GM23338 (cell line): ENCODE measurements around the gene UNC80. TPM values are rescaled to one million over a fixed set of nuclear protein-coding genes. Genes with fewer than 3 reads are reported as not detected.

ENCODE experiments used
- ATAC-seq: fragments of 200-7000 bp; cut with Tn5 transposase; 3 replicates; pipeline ENCODE4 v1.9.1; 2020
- DNase-seq: peaks from one replicate; pipeline ENCODE4 v3.0.0-alpha.2; 2015; ENCODE audit warnings: low spot score
- H2AFZ ChIP-seq: fragments of 200-600 bp; sonication (generic); 2 replicates; pipeline ENCODE4 v1.8.0; 2016; ENCODE audit warnings: antibody characterized with exemption, mild to moderate bottlenecking, moderate library complexity
- H3F3A ChIP-seq: fragments of 200-600 bp; sonication (generic); replicated peaks from 2 replicates; pipeline ENCODE4 v1.8.0; 2017; ENCODE audit warnings: antibody characterized with exemption, mixed run types, low read depth
- H3K27ac ChIP-seq: fragments of 200-600 bp; sonication (generic); 2 replicates; pipeline ENCODE4 v1.6.1; 2016; ENCODE audit warnings: low read depth
- H3K27me3 ChIP-seq: fragments of 200-600 bp; sonication (generic); 2 replicates; pipeline ENCODE4 v1.8.0; 2016; ENCODE audit warnings: mild to moderate bottlenecking, mixed run types, moderate library complexity; ENCODE audit not compliant: insufficient read depth
- H3K36me3 ChIP-seq: fragments of 200-600 bp; sonication (generic); 2 replicates; pipeline ENCODE4 v1.8.0; 2016; ENCODE audit warnings: mild to moderate bottlenecking; ENCODE audit not compliant: insufficient read depth
- H3K4me1 ChIP-seq: fragments of 200-600 bp; sonication (generic); 2 replicates; pipeline ENCODE4 v1.8.0; 2016; ENCODE audit warnings: mild to moderate bottlenecking, moderate library complexity; ENCODE audit not compliant: insufficient read depth
- H3K4me2 ChIP-seq: fragments of 200-600 bp; sonication (generic); 2 replicates; pipeline ENCODE4 v1.7.1; 2017; ENCODE audit warnings: mixed run types
- H3K4me3 ChIP-seq: fragments of 200-600 bp; sonication (generic); 2 replicates; pipeline ENCODE4 v1.6.1; 2016; ENCODE audit warnings: mixed run types
- H3K79me2 ChIP-seq: fragments of 200-600 bp; sonication (generic); replicated peaks from 2 replicates; pipeline ENCODE4 v1.8.0; 2017; ENCODE audit warnings: mild to moderate bottlenecking; ENCODE audit not compliant: insufficient read depth
- H3K9me2 ChIP-seq: fragments of 200-600 bp; sonication (generic); 2 replicates; pipeline ENCODE4 v1.8.0; 2017; ENCODE audit not compliant: insufficient read depth
- H4K20me1 ChIP-seq: fragments of 200-600 bp; sonication (generic); replicated peaks from 2 replicates; pipeline ENCODE4 v1.8.0; 2017; ENCODE audit warnings: mild to moderate bottlenecking; ENCODE audit not compliant: insufficient read depth
- H3K27ac Mint-ChIP-seq: 2 replicates; pipeline ENCODE4 v1.8.0; 2020; ENCODE audit warnings: inconsistent platforms, mild to moderate bottlenecking, moderate library complexity, mixed read lengths
- H3K27me3 Mint-ChIP-seq: 3 replicates; pipeline ENCODE4 v1.8.0; 2022; ENCODE audit warnings: low read depth, mild to moderate bottlenecking, moderate library complexity, mixed read lengths, inconsistent platforms; ENCODE audit not compliant: insufficient read depth, poor library complexity
- H3K36me3 Mint-ChIP-seq: 3 replicates; pipeline ENCODE4 v1.8.0; 2021; ENCODE audit warnings: low read depth, mild to moderate bottlenecking, inconsistent platforms, moderate library complexity, mixed read lengths
- H3K4me1 Mint-ChIP-seq: 3 replicates; pipeline ENCODE4 v1.8.0; 2020; ENCODE audit warnings: mild to moderate bottlenecking, inconsistent platforms, mixed read lengths
- H3K4me3 Mint-ChIP-seq: 3 replicates; pipeline ENCODE4 v1.8.0; 2021; ENCODE audit warnings: moderate library complexity, mild to moderate bottlenecking, inconsistent platforms, mixed read lengths
- H3K9me3 Mint-ChIP-seq: 3 replicates; pipeline ENCODE4 v1.8.0; 2020; ENCODE audit warnings: moderate library complexity, mild to moderate bottlenecking, inconsistent platforms, mixed read lengths
- CREB1 ChIP-seq: fragments of 250-450 bp; sonication (Bioruptor Pico); IDR thresholded peaks from 2 replicates; pipeline ENCODE4 v1.5.0; 2020; ENCODE audit warnings: low read depth, mild to moderate bottlenecking, moderate library complexity
- EZH2 ChIP-seq: fragments of 200-600 bp; sonication (generic); IDR thresholded peaks from one replicate; pipeline ENCODE4 v1.8.0; 2017; ENCODE audit warnings: antibody characterized with exemption, mild to moderate bottlenecking, low read depth; ENCODE audit not compliant: unreplicated experiment
- EZH2phosphoT487 ChIP-seq: fragments of 200-600 bp; sonication (generic); IDR thresholded peaks from one replicate; pipeline ENCODE4 v1.8.1; 2018; ENCODE audit warnings: antibody characterized with exemption; ENCODE audit not compliant: unreplicated experiment
- JUNB ChIP-seq: IDR thresholded peaks from one replicate; pipeline ENCODE4 v1.6.1; 2016; ENCODE audit warnings: antibody characterized with exemption; ENCODE audit not compliant: unreplicated experiment
- NANOG ChIP-seq: IDR thresholded peaks from 2 replicates; pipeline ENCODE4 v1.6.1; 2016; ENCODE audit warnings: antibody characterized with exemption, borderline replicate concordance
- POLR2AphosphoS5 ChIP-seq: IDR thresholded peaks from 2 replicates; pipeline ENCODE4 v1.6.1; 2016; ENCODE audit warnings: antibody characterized with exemption, low read depth
- STAT1 ChIP-seq: IDR thresholded peaks from one replicate; pipeline ENCODE4 v1.6.1; 2016; ENCODE audit warnings: antibody characterized with exemption; ENCODE audit not compliant: unreplicated experiment
- ZNF114 ChIP-seq: fragments of 250-450 bp; sonication (Bioruptor Pico); IDR thresholded peaks from 2 replicates; pipeline ENCODE4 v1.5.0; 2020; ENCODE audit warnings: mild to moderate bottlenecking, moderate library complexity
- ZNF331 ChIP-seq: fragments of 250-450 bp; sonication (Bioruptor Pico); IDR thresholded peaks from 2 replicates; pipeline ENCODE4 v1.5.0; 2020; ENCODE audit warnings: low read depth, mild to moderate bottlenecking, moderate library complexity
- polyA plus RNA-seq: library from polyadenylated mRNA; unstranded; fragments of >200 nt; fragmentation: Nextera tagmentation; extraction: Ambion mirVana; gene quantifications from 2 replicates; pipeline ENCODE4 v1.2.1, GENCODE V29; 2016
- total RNA-seq: library from RNA; depleted of rRNA; stranded (reverse); fragments of >200 nt; shearing (Covaris generic); gene quantifications from 2 replicates; pipeline ENCODE4 v1.2.3, GENCODE V29; 2014
- TF ChIP-seq, protein P1 (sequence below): fragments of 250-450 bp; sonication (Bioruptor Pico); IDR thresholded peaks from 2 replicates; pipeline ENCODE4 v1.5.0; 2020; ENCODE audit warnings: mild to moderate bottlenecking, moderate library complexity
- TF ChIP-seq, protein P2 (sequence below), 2 experiments: fragments of 200-600 bp in 1 of 2; sonication (generic) in 1 of 2; conservative IDR thresholded peaks; 2 replicates each; pipeline versions ENCODE4 v1.5.1 to v1.6.1; 2016 to 2017; ENCODE audit warnings: antibody characterized with exemption in 2 of 2, low read depth in 2 of 2, mild to moderate bottlenecking in 2 of 2, moderate library complexity in 1 of 2
- TF ChIP-seq, protein P3 (sequence below): IDR thresholded peaks from 2 replicates; pipeline ENCODE4 v1.6.1; 2016; ENCODE audit warnings: antibody characterized with exemption
- TF ChIP-seq, protein P4 (sequence below): IDR thresholded peaks from one replicate; pipeline ENCODE4 v1.6.1; 2018; ENCODE audit warnings: antibody characterized with exemption; ENCODE audit not compliant: unreplicated experiment

The UNC80 gene
- total and polyA plus RNA-seq, 2 experiments from 2014 or later: 0.11 to 1.5 TPM

DNA sequence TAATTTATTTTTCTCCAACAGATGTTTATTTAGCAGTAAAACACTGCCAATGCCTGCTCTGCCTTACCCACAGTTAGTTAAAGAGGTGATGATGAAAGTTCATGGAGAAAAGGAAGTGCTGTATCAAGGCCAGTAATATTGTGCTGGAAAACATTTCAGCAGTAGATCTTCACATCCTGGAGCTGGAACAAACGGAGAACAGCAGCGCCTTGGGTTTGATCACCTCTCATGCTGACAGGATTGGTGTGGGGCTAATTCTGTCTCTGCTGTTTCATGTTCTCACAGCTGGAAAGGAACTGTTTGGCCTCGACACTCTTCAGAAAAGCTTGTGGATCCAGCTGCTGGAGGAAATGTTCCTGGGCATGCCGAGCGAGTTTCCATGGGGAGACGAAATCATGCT is 169.3 kb downstream of the UNC80 start:
- no peak for TF ChIP-seq EZH2
- no peak for TF ChIP-seq JUNB
- TF ChIP-seq EZH2phosphoT487: no peak
- TF ChIP-seq, protein P1, sequence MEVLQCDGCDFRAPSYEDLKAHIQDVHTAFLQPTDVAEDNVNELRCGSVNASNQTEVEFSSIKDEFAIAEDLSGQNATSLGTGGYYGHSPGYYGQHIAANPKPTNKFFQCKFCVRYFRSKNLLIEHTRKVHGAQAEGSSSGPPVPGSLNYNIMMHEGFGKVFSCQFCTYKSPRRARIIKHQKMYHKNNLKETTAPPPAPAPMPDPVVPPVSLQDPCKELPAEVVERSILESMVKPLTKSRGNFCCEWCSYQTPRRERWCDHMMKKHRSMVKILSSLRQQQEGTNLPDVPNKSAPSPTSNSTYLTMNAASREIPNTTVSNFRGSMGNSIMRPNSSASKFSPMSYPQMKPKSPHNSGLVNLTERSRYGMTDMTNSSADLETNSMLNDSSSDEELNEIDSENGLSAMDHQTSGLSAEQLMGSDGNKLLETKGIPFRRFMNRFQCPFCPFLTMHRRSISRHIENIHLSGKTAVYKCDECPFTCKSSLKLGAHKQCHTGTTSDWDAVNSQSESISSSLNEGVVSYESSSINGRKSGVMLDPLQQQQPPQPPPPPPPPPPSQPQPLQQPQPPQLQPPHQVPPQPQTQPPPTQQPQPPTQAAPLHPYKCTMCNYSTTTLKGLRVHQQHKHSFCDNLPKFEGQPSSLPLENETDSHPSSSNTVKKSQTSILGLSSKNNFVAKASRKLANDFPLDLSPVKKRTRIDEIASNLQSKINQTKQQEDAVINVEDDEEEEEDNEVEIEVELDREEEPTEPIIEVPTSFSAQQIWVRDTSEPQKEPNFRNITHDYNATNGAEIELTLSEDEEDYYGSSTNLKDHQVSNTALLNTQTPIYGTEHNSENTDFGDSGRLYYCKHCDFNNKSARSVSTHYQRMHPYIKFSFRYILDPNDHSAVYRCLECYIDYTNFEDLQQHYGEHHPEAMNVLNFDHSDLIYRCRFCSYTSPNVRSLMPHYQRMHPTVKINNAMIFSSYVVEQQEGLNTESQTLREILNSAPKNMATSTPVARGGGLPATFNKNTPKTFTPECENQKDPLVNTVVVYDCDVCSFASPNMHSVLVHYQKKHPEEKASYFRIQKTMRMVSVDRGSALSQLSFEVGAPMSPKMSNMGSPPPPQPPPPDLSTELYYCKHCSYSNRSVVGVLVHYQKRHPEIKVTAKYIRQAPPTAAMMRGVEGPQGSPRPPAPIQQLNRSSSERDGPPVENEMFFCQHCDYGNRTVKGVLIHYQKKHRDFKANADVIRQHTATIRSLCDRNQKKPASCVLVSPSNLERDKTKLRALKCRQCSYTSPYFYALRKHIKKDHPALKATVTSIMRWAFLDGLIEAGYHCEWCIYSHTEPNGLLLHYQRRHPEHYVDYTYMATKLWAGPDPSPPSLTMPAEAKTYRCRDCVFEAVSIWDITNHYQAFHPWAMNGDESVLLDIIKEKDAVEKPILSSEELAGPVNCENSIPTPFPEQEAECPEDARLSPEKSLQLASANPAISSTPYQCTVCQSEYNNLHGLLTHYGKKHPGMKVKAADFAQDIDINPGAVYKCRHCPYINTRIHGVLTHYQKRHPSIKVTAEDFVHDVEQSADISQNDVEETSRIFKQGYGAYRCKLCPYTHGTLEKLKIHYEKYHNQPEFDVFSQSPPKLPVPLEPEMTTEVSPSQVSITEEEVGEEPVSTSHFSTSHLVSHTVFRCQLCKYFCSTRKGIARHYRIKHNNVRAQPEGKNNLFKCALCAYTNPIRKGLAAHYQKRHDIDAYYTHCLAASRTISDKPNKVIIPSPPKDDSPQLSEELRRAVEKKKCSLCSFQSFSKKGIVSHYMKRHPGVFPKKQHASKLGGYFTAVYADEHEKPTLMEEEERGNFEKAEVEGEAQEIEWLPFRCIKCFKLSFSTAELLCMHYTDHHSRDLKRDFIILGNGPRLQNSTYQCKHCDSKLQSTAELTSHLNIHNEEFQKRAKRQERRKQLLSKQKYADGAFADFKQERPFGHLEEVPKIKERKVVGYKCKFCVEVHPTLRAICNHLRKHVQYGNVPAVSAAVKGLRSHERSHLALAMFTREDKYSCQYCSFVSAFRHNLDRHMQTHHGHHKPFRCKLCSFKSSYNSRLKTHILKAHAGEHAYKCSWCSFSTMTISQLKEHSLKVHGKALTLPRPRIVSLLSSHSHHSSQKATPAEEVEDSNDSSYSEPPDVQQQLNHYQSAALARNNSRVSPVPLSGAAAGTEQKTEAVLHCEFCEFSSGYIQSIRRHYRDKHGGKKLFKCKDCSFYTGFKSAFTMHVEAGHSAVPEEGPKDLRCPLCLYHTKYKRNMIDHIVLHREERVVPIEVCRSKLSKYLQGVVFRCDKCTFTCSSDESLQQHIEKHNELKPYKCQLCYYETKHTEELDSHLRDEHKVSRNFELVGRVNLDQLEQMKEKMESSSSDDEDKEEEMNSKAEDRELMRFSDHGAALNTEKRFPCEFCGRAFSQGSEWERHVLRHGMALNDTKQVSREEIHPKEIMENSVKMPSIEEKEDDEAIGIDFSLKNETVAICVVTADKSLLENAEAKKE (CRISPR knock-in tag): no peak
- TF ChIP-seq CREB1 (CRISPR knock-in tag): no peak
- TF ChIP-seq STAT1: no peak
- no peak for TF ChIP-seq ZNF114 (CRISPR knock-in tag)
- TF ChIP-seq ZNF331 (CRISPR knock-in tag): no peak
- TF ChIP-seq, protein P2, sequence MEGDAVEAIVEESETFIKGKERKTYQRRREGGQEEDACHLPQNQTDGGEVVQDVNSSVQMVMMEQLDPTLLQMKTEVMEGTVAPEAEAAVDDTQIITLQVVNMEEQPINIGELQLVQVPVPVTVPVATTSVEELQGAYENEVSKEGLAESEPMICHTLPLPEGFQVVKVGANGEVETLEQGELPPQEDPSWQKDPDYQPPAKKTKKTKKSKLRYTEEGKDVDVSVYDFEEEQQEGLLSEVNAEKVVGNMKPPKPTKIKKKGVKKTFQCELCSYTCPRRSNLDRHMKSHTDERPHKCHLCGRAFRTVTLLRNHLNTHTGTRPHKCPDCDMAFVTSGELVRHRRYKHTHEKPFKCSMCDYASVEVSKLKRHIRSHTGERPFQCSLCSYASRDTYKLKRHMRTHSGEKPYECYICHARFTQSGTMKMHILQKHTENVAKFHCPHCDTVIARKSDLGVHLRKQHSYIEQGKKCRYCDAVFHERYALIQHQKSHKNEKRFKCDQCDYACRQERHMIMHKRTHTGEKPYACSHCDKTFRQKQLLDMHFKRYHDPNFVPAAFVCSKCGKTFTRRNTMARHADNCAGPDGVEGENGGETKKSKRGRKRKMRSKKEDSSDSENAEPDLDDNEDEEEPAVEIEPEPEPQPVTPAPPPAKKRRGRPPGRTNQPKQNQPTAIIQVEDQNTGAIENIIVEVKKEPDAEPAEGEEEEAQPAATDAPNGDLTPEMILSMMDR (conservative IDR thresholded peaks at IDR 0.05; ENCODE audit: low read depth in 2 of 2): no peak
- TF ChIP-seq NANOG: no peak
- TF ChIP-seq, protein P3, sequence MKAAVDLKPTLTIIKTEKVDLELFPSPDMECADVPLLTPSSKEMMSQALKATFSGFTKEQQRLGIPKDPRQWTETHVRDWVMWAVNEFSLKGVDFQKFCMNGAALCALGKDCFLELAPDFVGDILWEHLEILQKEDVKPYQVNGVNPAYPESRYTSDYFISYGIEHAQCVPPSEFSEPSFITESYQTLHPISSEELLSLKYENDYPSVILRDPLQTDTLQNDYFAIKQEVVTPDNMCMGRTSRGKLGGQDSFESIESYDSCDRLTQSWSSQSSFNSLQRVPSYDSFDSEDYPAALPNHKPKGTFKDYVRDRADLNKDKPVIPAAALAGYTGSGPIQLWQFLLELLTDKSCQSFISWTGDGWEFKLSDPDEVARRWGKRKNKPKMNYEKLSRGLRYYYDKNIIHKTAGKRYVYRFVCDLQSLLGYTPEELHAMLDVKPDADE: no peak
- TF ChIP-seq, protein P4, sequence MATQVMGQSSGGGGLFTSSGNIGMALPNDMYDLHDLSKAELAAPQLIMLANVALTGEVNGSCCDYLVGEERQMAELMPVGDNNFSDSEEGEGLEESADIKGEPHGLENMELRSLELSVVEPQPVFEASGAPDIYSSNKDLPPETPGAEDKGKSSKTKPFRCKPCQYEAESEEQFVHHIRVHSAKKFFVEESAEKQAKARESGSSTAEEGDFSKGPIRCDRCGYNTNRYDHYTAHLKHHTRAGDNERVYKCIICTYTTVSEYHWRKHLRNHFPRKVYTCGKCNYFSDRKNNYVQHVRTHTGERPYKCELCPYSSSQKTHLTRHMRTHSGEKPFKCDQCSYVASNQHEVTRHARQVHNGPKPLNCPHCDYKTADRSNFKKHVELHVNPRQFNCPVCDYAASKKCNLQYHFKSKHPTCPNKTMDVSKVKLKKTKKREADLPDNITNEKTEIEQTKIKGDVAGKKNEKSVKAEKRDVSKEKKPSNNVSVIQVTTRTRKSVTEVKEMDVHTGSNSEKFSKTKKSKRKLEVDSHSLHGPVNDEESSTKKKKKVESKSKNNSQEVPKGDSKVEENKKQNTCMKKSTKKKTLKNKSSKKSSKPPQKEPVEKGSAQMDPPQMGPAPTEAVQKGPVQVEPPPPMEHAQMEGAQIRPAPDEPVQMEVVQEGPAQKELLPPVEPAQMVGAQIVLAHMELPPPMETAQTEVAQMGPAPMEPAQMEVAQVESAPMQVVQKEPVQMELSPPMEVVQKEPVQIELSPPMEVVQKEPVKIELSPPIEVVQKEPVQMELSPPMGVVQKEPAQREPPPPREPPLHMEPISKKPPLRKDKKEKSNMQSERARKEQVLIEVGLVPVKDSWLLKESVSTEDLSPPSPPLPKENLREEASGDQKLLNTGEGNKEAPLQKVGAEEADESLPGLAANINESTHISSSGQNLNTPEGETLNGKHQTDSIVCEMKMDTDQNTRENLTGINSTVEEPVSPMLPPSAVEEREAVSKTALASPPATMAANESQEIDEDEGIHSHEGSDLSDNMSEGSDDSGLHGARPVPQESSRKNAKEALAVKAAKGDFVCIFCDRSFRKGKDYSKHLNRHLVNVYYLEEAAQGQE: no peak
- TF ChIP-seq POLR2AphosphoS5: no peak
- H3F3A ChIP-seq: no peaks in the 10 kb centered on the region
- peaks cover 3% of the 10 kb centered on the region for H3K27me3 Mint-ChIP-seq
- ATAC-seq: no peak
- H3K27ac ChIP-seq: no peak overlapping the region
- no peaks in the 10 kb centered on the region for H3K79me2 ChIP-seq
- no peaks in the 10 kb centered on the region for H3K9me3 Mint-ChIP-seq
- H3K9me2 ChIP-seq: 0 out of 2 replicates have a peak, but pooled peaks cover 8% of the 10 kb centered on the region
- H3K27me3 ChIP-seq: no peaks in the 10 kb centered on the region
- no peaks in the 10 kb centered on the region for H3K36me3 ChIP-seq
- H3K4me3 Mint-ChIP-seq: no peak overlapping the region
- no peak overlapping the region for H3K4me3 ChIP-seq
- H3K4me1 Mint-ChIP-seq: peaks cover 4% of the 10 kb centered on the region; the same call in 1 of the 3 replicates
- no peak overlapping the region for H3K4me2 ChIP-seq
- no peak for DNase-seq
- H3K4me1 ChIP-seq: no peaks in the 10 kb centered on the region
- H3K27ac Mint-ChIP-seq: no peak overlapping the region
- H4K20me1 ChIP-seq: no peaks in the 10 kb centered on the region
- H2AFZ ChIP-seq: peak overlapping the region; percentile 48; the same call in 1 of the 2 replicates
- H3K36me3 Mint-ChIP-seq: no peaks in the 10 kb centered on the region
